Liver (tissue), 9 donors: ENCODE measurements around the gene FUT2. TPM values are rescaled to one million over a fixed set of nuclear protein-coding genes. Genes with fewer than 3 reads are reported as not detected.
"Not testable (repeated sequence)": the region's sequence is repeated elsewhere in the genome, so short reads cannot be mapped to it uniquely, and the experiment has no call there.

Experiments used
- DNase-seq: peaks from one replicate; pipeline ENCODE4 v3.0.0-alpha.2; 2017; ENCODE audit warnings: low spot score
- H3K27ac ChIP-seq, 2 donors: one replicate each; pipeline ENCODE4 v1.7.0; 2013; ENCODE audit warnings: inconsistent platforms in 2 of 2, low read length in 2 of 2, control low read depth in 1 of 2, low read depth in 1 of 2, mild to moderate bottlenecking in 1 of 2
- H3K27me3 ChIP-seq, 4 donors: one replicate each; pipeline versions ENCODE4 v1.6.1 to v1.7.0; 2013; ENCODE audit warnings: low read length in 3 of 4, inconsistent platforms in 1 of 4, mild to moderate bottlenecking in 1 of 4, moderate library complexity in 1 of 4; ENCODE audit not compliant: control insufficient read depth in 4 of 4, insufficient read depth in 4 of 4
- H3K36me3 ChIP-seq, 4 donors: one replicate each; pipeline versions ENCODE4 v1.6.1 to v1.7.0; 2013; ENCODE audit warnings: low read length in 3 of 4, mild to moderate bottlenecking in 3 of 4, low read depth in 1 of 4, moderate library complexity in 1 of 4; ENCODE audit not compliant: control insufficient read depth in 4 of 4, insufficient read depth in 3 of 4
- H3K4me1 ChIP-seq, 4 donors: one replicate each; pipeline versions ENCODE4 v1.6.1 to v1.7.0; 2013; ENCODE audit warnings: low read length in 3 of 4, mild to moderate bottlenecking in 3 of 4, moderate library complexity in 1 of 4; ENCODE audit not compliant: control insufficient read depth in 4 of 4, insufficient read depth in 4 of 4
- H3K4me3 ChIP-seq, 3 donors: one replicate each; pipeline versions ENCODE4 v1.6.1 to v1.7.0; 2013; ENCODE audit warnings: low read length in 3 of 3, control low read depth in 1 of 3, low read depth in 1 of 3, mild to moderate bottlenecking in 1 of 3
- H3K9ac ChIP-seq, 2 donors: one replicate each; pipeline ENCODE4 v1.7.0; 2013; ENCODE audit warnings: low read length in 2 of 2, mild to moderate bottlenecking in 2 of 2, moderate library complexity in 2 of 2, control low read depth in 1 of 2, low read depth in 1 of 2
- H3K9me3 ChIP-seq, 4 donors: one replicate each; pipeline versions ENCODE4 v1.6.1 to v1.7.0; 2013; ENCODE audit warnings: low read length in 3 of 4; ENCODE audit not compliant: control insufficient read depth in 4 of 4
- CTCF ChIP-seq: fragments of 150-350 bp; IDR thresholded peaks from 2 replicates; pipeline ENCODE4 v1.5.1; 2017; ENCODE audit warnings: improper control_type of control experiment, low read depth, low read length; ENCODE audit not compliant: missing input control
- EGR1 ChIP-seq, 2 donors: IDR thresholded peaks; 2 replicates each; pipeline ENCODE4 v1.6.1; 2016 to 2018; ENCODE audit warnings: antibody characterized with exemption in 2 of 2, low read depth in 2 of 2
- FOXA1 ChIP-seq: IDR thresholded peaks from 2 replicates; pipeline ENCODE4 v1.6.1; 2016; ENCODE audit warnings: antibody characterized with exemption
- FOXA2 ChIP-seq: IDR thresholded peaks from 2 replicates; pipeline ENCODE4 v1.6.1; 2016; ENCODE audit warnings: antibody characterized with exemption
- HNF4G ChIP-seq: IDR thresholded peaks from 2 replicates; pipeline ENCODE4 v1.6.1; 2016; ENCODE audit warnings: antibody characterized with exemption
- JUND ChIP-seq, 2 donors: IDR thresholded peaks; 2 replicates each; pipeline ENCODE4 v1.6.1; 2016; ENCODE audit warnings: antibody characterized with exemption in 2 of 2
- MAX ChIP-seq: IDR thresholded peaks from 2 replicates; pipeline ENCODE4 v1.6.1; 2016; ENCODE audit warnings: antibody characterized with exemption
- RAD21 ChIP-seq, 2 donors: IDR thresholded peaks; 2 replicates each; pipeline ENCODE4 v1.6.1; 2016; ENCODE audit warnings: antibody characterized with exemption in 2 of 2, mild to moderate bottlenecking in 2 of 2
- REST ChIP-seq: IDR thresholded peaks from 2 replicates; pipeline ENCODE4 v1.6.1; 2016; ENCODE audit warnings: antibody characterized with exemption, mild to moderate bottlenecking
- RXRA ChIP-seq, 2 donors: IDR thresholded peaks; 2 replicates each; pipeline ENCODE4 v1.6.1; 2017 to 2018; ENCODE audit warnings: antibody characterized with exemption in 2 of 2, mild to moderate bottlenecking in 1 of 2
- YY1 ChIP-seq: IDR thresholded peaks from 2 replicates; pipeline ENCODE4 v1.6.1; 2016; ENCODE audit warnings: antibody characterized with exemption, mild to moderate bottlenecking
- ZBTB33 ChIP-seq: IDR thresholded peaks from 2 replicates; pipeline ENCODE4 v1.6.1; 2016; ENCODE audit warnings: antibody characterized with exemption
- WGBS: extraction: QIAGEN DNeasy Blood & Tissue Kit; methylation state at CpG from one replicate; pipeline ENCODE4 v1.1.7; 2013; 5-methylcytosine and 5-hydroxymethylcytosine counted together
- polyA plus RNA-seq, 2 donors: library from polyadenylated mRNA; stranded (reverse) in 1 of 2; unstranded in 1 of 2; fragments of 200-250 nt in 1 of 2; fragments of >200 nt in 1 of 2; fragmentation: Nextera tagmentation in 1 of 2; extraction: Ambion mirVana in 1 of 2; gene quantifications; one replicate each; pipeline versions ENCODE4 v1.2.1 to v1.2.3, GENCODE V29; 2013 to 2015
- total RNA-seq, 2 donors: library from RNA; depleted of rRNA; stranded (reverse); fragments of >200 nt; gene quantifications; one replicate each; pipeline ENCODE4 v1.2.3, GENCODE V29; 2014
- TF ChIP-seq, protein P1 (sequence below): IDR thresholded peaks from 2 replicates; pipeline ENCODE4 v1.6.1; 2016; ENCODE audit warnings: antibody characterized with exemption
- donor health status: healthy.
- donor health status: healthy.
- donor health status: healthy.
- donor health status: healthy.
- donor health status: healthy.

FUT2 gene
- total and polyA plus RNA-seq, 4 donors = 0.02 to 0.38 (median 0.05) TPM; not detected in 1

GRCh38 chr19:48689449-48689848, 6.3 kb upstream of the FUT2 start:
- Histone ChIP-seq H3K4me3 (no peak overlapping the region), H3K36me3 (no peaks in the 10 kb centered on the region), H3K27ac (no peak overlapping the region), H3K9ac (no peak overlapping the region), H3K27me3 (no peaks in the 10 kb centered on the region), H3K4me1 (peaks cover 2 to 5% (median 4%) of the 10 kb centered on the region in 4 donors), H3K9me3 (no peaks in the 10 kb centered on the region)
- no peak for DNase-seq
- no peak for TF ChIP-seq RXRA (IDR thresholded peaks at IDR 0.05)
- TF ChIP-seq YY1 = no peak
- no peak for TF ChIP-seq REST
- TF ChIP-seq MAX = no peak
- TF ChIP-seq FOXA1 = no peak
- no peak for TF ChIP-seq JUND (IDR thresholded peaks at IDR 0.05)
- no peak for TF ChIP-seq FOXA2
- no peak for TF ChIP-seq CTCF
- TF ChIP-seq ZBTB33 = no peak
- no peak for TF ChIP-seq RAD21 (IDR thresholded peaks at IDR 0.05)
- TF ChIP-seq HNF4G = no peak
- TF ChIP-seq, protein P1, sequence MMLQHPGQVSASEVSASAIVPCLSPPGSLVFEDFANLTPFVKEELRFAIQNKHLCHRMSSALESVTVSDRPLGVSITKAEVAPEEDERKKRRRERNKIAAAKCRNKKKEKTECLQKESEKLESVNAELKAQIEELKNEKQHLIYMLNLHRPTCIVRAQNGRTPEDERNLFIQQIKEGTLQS = no peak
- no peak for TF ChIP-seq EGR1 (IDR thresholded peaks at IDR 0.05; ENCODE audit: low read depth in 2 of 2)
- 85% methylated on average over 7 of the region's 7 CpGs for WGBS

GRCh38 chr19:48693629-48694028, 2.1 kb upstream of the FUT2 start:
- not testable (repeated sequence) for H3K27me3 ChIP-seq, H3K4me3 ChIP-seq, H3K9me3 ChIP-seq, H3K36me3 ChIP-seq, H3K27ac ChIP-seq, H3K9ac ChIP-seq, DNase-seq, H3K4me1 ChIP-seq
- whole genome bisulfite sequencing = 82% methylated on average over 9 of the region's 9 CpGs
